BJ (cell line): ENCODE measurements around the gene GPHN. TPM values are rescaled to one million over a fixed set of nuclear protein-coding genes. Genes with fewer than 3 reads are reported as not detected.

Experiments used
- CTCF ChIA-PET: fragments of 350-600 bp; formaldehyde crosslinking; extraction: SDS; loops from one replicate; lab custom pipeline; 2021; ENCODE audit warnings: antibody characterized with exemption, inconsistent platforms; lab: Yijun Ruan, JAX
- POLR2A ChIA-PET: fragments of 300-600 bp; sonication (Branson Sonifier 250); formaldehyde crosslinking; extraction: SDS; loops from one replicate; lab custom pipeline; 2021; ENCODE audit warnings: antibody characterized with exemption; lab: Charles Lee
- DNase-seq: peaks from one replicate; pipeline ENCODE4 v3.0.0-alpha.2; 2011; ENCODE audit warnings: low read depth
- H3K27me3 ChIP-seq: 2 replicates; pipeline ENCODE4 v1.6.0; 2011; ENCODE audit warnings: low read length; ENCODE audit not compliant: control insufficient read depth, insufficient read depth
- H3K36me3 ChIP-seq: 2 replicates; pipeline ENCODE4 v1.5.1; 2011; ENCODE audit warnings: low read length; ENCODE audit not compliant: control insufficient read depth, insufficient read depth
- H3K4me3 ChIP-seq: 2 replicates; pipeline ENCODE4 v1.5.1; 2011; ENCODE audit warnings: low read depth, mild to moderate bottlenecking, control low read depth, low read length
- CTCF ChIP-seq: IDR thresholded peaks from 2 replicates; pipeline ENCODE4 v1.5.1; 2011; ENCODE audit warnings: low read depth, mild to moderate bottlenecking, control low read depth, inconsistent platforms, low read length, moderate library complexity; ENCODE audit not compliant: insufficient read depth
- polyA plus RNA-seq: library from polyadenylated mRNA; depleted of rRNA; stranded (reverse); fragments of >200 nt; gene quantifications from 2 replicates; pipeline ENCODE4 v1.2.3, GENCODE V29; 2011

The GPHN gene
- polyA plus RNA-seq, 1 experiment = 7.7 TPM

- ChIA-PET CTCF (interaction anchor here (1.0 kb wide), 1 partner anchor 27 kb away, joined by 3 read pairs; no protein-coding TSS in a partner anchor), POLR2A (no interaction called here)
- DNase-seq = no peak
Observed at GRCh38 chr14:67151082-67151666, 643.2 kb downstream of the GPHN start.

GRCh38 chr14:67158566-67158965 is 650.6 kb downstream of the GPHN start:
- Histone ChIP-seq H3K4me3 (no peak overlapping the region), H3K36me3 (no peaks in the 10 kb centered on the region), H3K27me3 (no peaks in the 10 kb centered on the region)
- POLR2A ChIA-PET = no interaction called here
- CTCF ChIA-PET = interaction anchor here (0.8 kb wide), 1 partner anchor 9 kb away, joined by 3 read pairs; no protein-coding TSS in a partner anchor
- no peak for TF ChIP-seq CTCF
- no peak for DNase-seq

More at GRCh38 chr14:67151082-67151666, 643.2 kb downstream of the GPHN start:
- Histone ChIP-seq H3K4me3 (no peak overlapping the region), H3K27me3 (no peaks in the 10 kb centered on the region), H3K36me3 (no peaks in the 10 kb centered on the region)
- TF ChIP-seq CTCF = peak; percentile 31; the same call in 1 of the 2 replicates

- POLR2A ChIA-PET = no interaction called here
Observed at GRCh38 chr14:67162385-67162784, 654.4 kb downstream of the GPHN start.

GRCh38 chr14:67166450-67166853 is 658.5 kb downstream of the GPHN start:
- DNase-seq = no peak
- CTCF ChIA-PET = interaction anchor here (0.5 to 7.6 kb wide), 25 partner anchors 9 to 542 kb away, joined by 3 to 84 read pairs (median 4); partner anchors contain the start of genes ATP6V1D and EIF2S1
- Histone ChIP-seq H3K4me3 (no peak overlapping the region), H3K36me3 (no peaks in the 10 kb centered on the region), H3K27me3 (no peaks in the 10 kb centered on the region)
- peak; percentile 80 for TF ChIP-seq CTCF
- POLR2A ChIA-PET = no interaction called here

More at GRCh38 chr14:67162385-67162784, 654.4 kb downstream of the GPHN start:
- no peaks in the 10 kb centered on the region for H3K27me3 ChIP-seq
- DNase-seq = no peak
- no peak for TF ChIP-seq CTCF
- no peaks in the 10 kb centered on the region for H3K36me3 ChIP-seq
- H3K4me3 ChIP-seq = no peak overlapping the region
- CTCF ChIA-PET = interaction anchor here (0.6 to 7.6 kb wide), 9 partner anchors 21 to 538 kb away, joined by 3 to 84 read pairs (median 3); partner anchors contain the start of gene ATP6V1D

GRCh38 chr14:67167420-67168109 is 659.6 kb downstream of the GPHN start:
- POLR2A ChIA-PET = no interaction called here
- TF ChIP-seq CTCF = no peak
- DNase-seq = no peak
- Histone ChIP-seq H3K27me3 (no peaks in the 10 kb centered on the region), H3K4me3 (no peak overlapping the region), H3K36me3 (no peaks in the 10 kb centered on the region)
- CTCF ChIA-PET = interaction anchor here (0.5 to 7.6 kb wide), 18 partner anchors 9 to 195 kb away, joined by 3 to 84 read pairs (median 4); partner anchors contain the start of genes ATP6V1D and EIF2S1
